Embryonic facial prominence (tissue), 1 donor: Measurements from ENCODE around the gene CDC37L1.
"Not testable (repeated sequence)": the region's sequence is repeated elsewhere in the genome, so short reads cannot be mapped to it uniquely, and the experiment has no call there.

ENCODE experiments used
- DNase-seq: peaks from one replicate; pipeline ENCODE4 v3.0.0-alpha.2; 2016; ENCODE audit errors: extremely low spot score

The CDC37L1 gene

DNA sequence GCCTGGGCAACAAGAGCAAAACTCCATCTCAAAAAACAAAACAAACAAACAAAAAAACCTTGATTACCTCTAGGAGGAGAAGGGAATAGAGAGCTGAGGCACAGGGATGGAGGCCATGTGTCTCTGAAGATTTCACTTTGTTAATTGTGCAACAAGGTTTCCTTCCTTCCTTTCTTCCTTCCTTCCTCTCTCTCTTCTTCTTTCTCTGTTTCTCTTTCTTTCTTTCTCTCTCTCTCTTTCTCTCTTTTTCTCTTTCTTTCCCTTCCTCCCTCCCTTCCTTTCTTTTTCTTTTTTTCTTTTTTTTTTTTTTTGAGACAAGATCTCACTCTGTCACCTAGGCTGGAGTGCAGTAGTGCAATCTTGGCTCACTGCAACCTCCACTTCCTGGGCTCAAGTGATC is 75.2 kb downstream of the CDC37L1 start:
- not testable (repeated sequence) for DNase-seq

DNA sequence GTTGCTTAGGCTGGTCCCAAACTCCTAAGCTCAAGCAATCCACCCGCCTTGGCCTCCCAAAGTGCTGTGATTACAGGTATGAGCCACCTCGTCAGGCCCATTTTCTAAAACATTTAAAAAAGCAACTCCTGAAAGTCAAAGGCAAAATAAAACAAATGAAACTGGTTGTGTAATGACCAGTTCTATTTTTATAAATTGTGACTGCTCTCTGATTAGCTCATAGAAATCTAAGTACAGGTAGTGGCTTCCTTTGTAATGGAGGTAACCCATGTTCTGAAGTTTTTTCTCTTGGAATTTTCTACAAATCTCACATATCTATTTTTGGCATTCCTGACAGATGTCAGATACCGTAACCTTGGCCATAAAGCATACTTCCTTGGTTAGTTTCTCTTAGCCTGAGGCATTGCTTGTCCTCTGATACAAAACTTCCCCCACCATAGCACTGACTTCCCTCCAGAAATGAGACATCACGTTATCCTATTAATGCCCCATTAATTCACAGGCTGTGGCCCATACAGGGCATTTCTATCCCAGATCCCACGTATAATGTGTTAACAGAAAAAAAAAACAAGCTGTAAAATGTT is 75.7 kb downstream of the CDC37L1 start:
- no peak for DNase-seq

DNA sequence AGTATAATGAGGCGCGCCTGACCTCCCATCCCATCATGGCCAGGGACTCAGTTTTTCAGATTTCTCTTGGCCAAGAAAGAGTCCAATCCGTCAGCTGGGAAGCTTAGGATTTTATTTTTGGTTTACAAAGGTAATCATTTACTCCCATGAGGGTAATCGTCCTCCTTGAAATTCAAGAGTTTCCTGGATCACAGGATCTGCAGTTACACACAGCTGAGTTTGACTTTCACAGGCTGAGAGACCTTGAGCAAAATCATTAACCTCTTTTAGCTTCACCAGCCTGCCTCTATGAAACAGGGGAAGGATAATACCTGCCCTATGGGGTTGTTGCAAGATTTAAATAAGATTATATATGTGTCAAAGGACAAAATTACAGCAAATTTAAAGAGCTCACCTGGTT is 77.1 kb downstream of the CDC37L1 start:
- no peak for DNase-seq
